ENCODE data around the gene HPSE2.

- TF ChIP-seq CTCF (IDR thresholded peaks at IDR 0.05; ENCODE audit: low read depth, low read length) (no peak), EZH2phosphoT487 (IDR thresholded peaks at IDR 0.05; ENCODE audit: low read depth) (no peak)
These were observed 238.1 kb downstream of the HPSE2 start for GRCh38 chr10:98997596-98997995.
